ENCODE results near the gene KCNJ15. TPM values are rescaled to one million over a fixed set of nuclear protein-coding genes. Genes with fewer than 3 reads are reported as not detected.

KCNJ15 gene
- total and polyA plus RNA-seq, 2 of the 4 experiments (the other 2 are of a cell fraction), result under 0.01 to 0.07 TPM

- Histone ChIP-seq H2BK120ac (ENCODE audit: low read depth, low read length) (no peak overlapping the region), H3K27ac (ENCODE audit: insufficient read depth, low read length) (no peak overlapping the region), H3K4me1 (ENCODE audit: control insufficient read depth, insufficient read depth, low read length) (no peaks in the 10 kb centered on the region), H3K4me2 (ENCODE audit: low read depth, low read length) (no peak overlapping the region), H3K4ac (ENCODE audit: low read depth, low read length) (no peak overlapping the region), H3K36me3 (ENCODE audit: control insufficient read depth, insufficient read depth, low read length) (no peaks in the 10 kb centered on the region), H4K20me1 (ENCODE audit: insufficient read depth, low read length) (no peaks in the 10 kb centered on the region), H3K9me3 (ENCODE audit: control insufficient read depth, insufficient read depth, low read length) (peaks cover 36% of the 10 kb centered on the region), H3K14ac (replicated peaks; ENCODE audit: low read depth, low read length) (no peak overlapping the region), H2BK5ac (ENCODE audit: low read depth, low read length, poor library complexity, severe bottlenecking) (no peak overlapping the region), H2BK15ac (ENCODE audit: low read depth, low read length) (no peak overlapping the region), H3K9me1 (ENCODE audit: insufficient read depth, low read length) (no peaks in the 10 kb centered on the region), H4K5ac (ENCODE audit: low read depth, low read length) (no peak overlapping the region), H3K18ac (ENCODE audit: low read depth, low read length) (no peak overlapping the region), H3K9ac (ENCODE audit: low read depth, low read length) (no peak overlapping the region), H4K8ac (ENCODE audit: low read depth in 2 of 2, low read length in 2 of 2) (no peak overlapping the region), H2AFZ (replicated peaks; ENCODE audit: low read length, poor library complexity) (no peak overlapping the region), H3K27me3 (ENCODE audit: control insufficient read depth, insufficient read depth, low read length) (no peaks in the 10 kb centered on the region), H3K79me1 (ENCODE audit: low read depth in 1 of 2, low read length in 2 of 2) (no peaks in the 10 kb centered on the region), H3K4me3 (ENCODE audit: insufficient read depth, low read depth, low read length) (no peak overlapping the region), H4K91ac (ENCODE audit: insufficient read depth, low read depth, low read length) (no peak overlapping the region), H3K23ac (ENCODE audit: low read depth, low read length) (no peak overlapping the region), H3K56ac (ENCODE audit: extremely low read depth, insufficient read depth, low read length) (no peak overlapping the region), H2BK20ac (ENCODE audit: low read depth, low read length) (no peak overlapping the region), H2AK5ac (ENCODE audit: low read depth, low read length) (no peak overlapping the region), H2AK9ac (replicated peaks; ENCODE audit: low read depth, low read length, poor library complexity) (no peak overlapping the region)
- POLR2A ChIA-PET (ENCODE audit: unreplicated experiment), result no interaction called here
- BruUV-seq (replicated peaks), result no TSS peak
- WGBS, 2 experiments (ENCODE audit: extremely low coverage in 2 of 2, insufficient read length in 1 of 2), result no CpG with 5 or more reads among the region's 6 CpGs
- ATAC-seq (ENCODE audit: low read depth) (no peak), DNase-seq (no peak)
- in situ Hi-C loops (cut with MboI; ENCODE audit: low sequenced_read_pairs) (no loop called here), intact Hi-C loops (cut with micrococcal nuclease) (no loop called here), dilution Hi-C loops (cut with HindIII; ENCODE audit: low sequenced_read_pairs, unreplicated experiment) (no loop called here)
- CTCF ChIA-PET, result interaction anchor here (0.9 kb wide), 1 partner anchor 9 kb away, joined by 3 read pairs; no protein-coding TSS in a partner anchor
- TF ChIP-seq POLR2A (IDR thresholded peaks at IDR 0.05; ENCODE audit: low read depth, low read length) (no peak), ELK1 (IDR thresholded peaks at IDR 0.05; ENCODE audit: borderline replicate concordance, low read depth, low read length) (no peak), MAZ (IDR thresholded peaks at IDR 0.05; ENCODE audit: borderline replicate concordance, low read depth, low read length) (no peak), CEBPB (IDR thresholded peaks at IDR 0.05; ENCODE audit: low read depth, low read length) (no peak)
Observed at GRCh38 chr21:38228115-38228514, 28.7 kb upstream of the KCNJ15 start.

Data from IMR-90 (cell line).